Body of pancreas (tissue), 4 donors: ENCODE data around the gene SLC5A8. TPM values are rescaled to one million over a fixed set of nuclear protein-coding genes. Genes with fewer than 3 reads are reported as not detected.
A peak's percentile ranks its signal among the peaks of the same experiment; 100 is the strongest.

Experiments
- ATAC-seq: fragments of 150-250 bp; one replicate; pipeline ENCODE4 v1.9.1; 2016
- DNase-seq, 4 donors: peaks; one replicate each; pipeline ENCODE4 v3.0.0-alpha.2; 2019
- H3K27ac ChIP-seq, 4 donors: fragments of 200-600 bp; sonication (generic); 1 replicate in 3 of 4; 2 replicates in 1 of 4; pipeline versions ENCODE4 v1.5.1 to v1.6.1; 2016 to 2019; ENCODE audit warnings: mild to moderate bottlenecking in 1 of 4, mixed read lengths in 1 of 4, moderate library complexity in 1 of 4
- H3K27me3 ChIP-seq, 2 donors: fragments of 200-600 bp; sonication (generic); one replicate each; pipeline ENCODE4 v1.6.0; 2016; ENCODE audit warnings: mild to moderate bottlenecking in 1 of 2
- H3K36me3 ChIP-seq, 2 donors: fragments of 200-600 bp; sonication (generic); replicated peaks in 1 of 2; 2 replicates each; pipeline ENCODE4 v1.5.1; 2016; ENCODE audit warnings: low read depth in 2 of 2; ENCODE audit not compliant: insufficient read depth in 1 of 2
- H3K4me1 ChIP-seq: fragments of 200-600 bp; sonication (generic); one replicate; pipeline ENCODE4 v1.6.0; 2016
- H3K4me3 ChIP-seq, 2 donors: fragments of 200-600 bp; sonication (generic); 1 replicate in 1 of 2; 2 replicates in 1 of 2; pipeline ENCODE4 v1.5.1; 2016 to 2019
- H3K9me3 ChIP-seq, 3 donors: fragments of 200-600 bp; sonication (generic); 1 replicate in 2 of 3; 2 replicates in 1 of 3; pipeline ENCODE4 v1.5.1; 2016
- CTCF ChIP-seq, 7 experiments: fragments of 450-650 bp in 4 of 7; fragments of 200-600 bp in 3 of 7; sonication (generic) in 3 of 7; IDR thresholded peaks; one replicate each; pipeline ENCODE4 v1.5.1; 2016 to 2019; ENCODE audit warnings: antibody characterized with exemption in 7 of 7
- POLR2A ChIP-seq, 3 donors: fragments of 450-650 bp; IDR thresholded peaks; one replicate each; pipeline ENCODE4 v1.6.1; 2016; ENCODE audit warnings: antibody characterized with exemption in 3 of 3, mild to moderate bottlenecking in 2 of 3
- WGBS, 2 donors: methylation state at CpG; one replicate each; pipeline ENCODE4 v1.1.5; 2017; 5-methylcytosine and 5-hydroxymethylcytosine counted together
- intact Hi-C: fragments of 100-400 bp; cut with DNase I; formaldehyde crosslinking; loops from one replicate; pipeline ENCODE4 v1.15.1; 2023
- total RNA-seq, 2 donors: library from RNA; depleted of rRNA; stranded (reverse); fragments of >200 nt; gene quantifications; one replicate each; pipeline ENCODE4 v1.1.0, GENCODE V29; 2016

The SLC5A8 gene
- total RNA-seq: not detected

GRCh38 chr12:101209319-101210302, at the start of gene SLC5A8:
SLC5A8 (minus strand) TSS chr12:101210238; CDS start chr12:101209848, 390 bp downstream.
- Histone ChIP-seq H3K9me3 (no peaks in the 10 kb centered on the region), H3K4me3 (no peak within 1 kb of the TSS), H3K4me1 (peaks cover 10% of the 10 kb centered on the region), H3K27me3 (peaks cover 0 to 4% of the 10 kb centered on the region in 2 donors), H3K27ac (no peak within 1 kb of the TSS), H3K36me3 (no peaks in the 10 kb centered on the region)
- ATAC-seq: no peak
- intact Hi-C loops: no loop called here
- peak in 1 of 4 donors; percentile 19 for DNase-seq
- WGBS, 2 donors: 4 to 9% methylated on average over 33 to 80 of the region's 80 CpGs
- TF ChIP-seq POLR2A (IDR thresholded peaks at IDR 0.05): peak in 1 of 3 donors; percentile 8
- no peak for TF ChIP-seq CTCF (IDR thresholded peaks at IDR 0.05)

- no peak for ATAC-seq
- 51 to 68% methylated on average over 4 of the region's 4 CpGs for WGBS, 2 donors
- intact Hi-C loops: no loop called here
Observed at GRCh38 chr12:101257357-101257756, 47.3 kb upstream of the SLC5A8 start.

GRCh38 chr12:101256266-101256665, 46.2 kb upstream of the SLC5A8 start:
- Histone ChIP-seq H3K27ac (no peak overlapping the region), H3K27me3 (no peaks in the 10 kb centered on the region), H3K4me3 (no peak overlapping the region), H3K36me3 (no peaks in the 10 kb centered on the region), H3K4me1 (no peaks in the 10 kb centered on the region), H3K9me3 (no peaks in the 10 kb centered on the region)
- TF ChIP-seq CTCF (IDR thresholded peaks at IDR 0.05): no peak
- TF ChIP-seq POLR2A (IDR thresholded peaks at IDR 0.05): no peak
- ATAC-seq (no peak), DNase-seq (no peak)
- intact Hi-C loops: no loop called here
- WGBS, 2 donors: 55% methylated on average over 4 of the region's 4 CpGs

More at GRCh38 chr12:101257357-101257756, 47.3 kb upstream of the SLC5A8 start:
- no peak for DNase-seq
- Histone ChIP-seq H3K4me1 (no peaks in the 10 kb centered on the region), H3K27ac (no peak overlapping the region), H3K9me3 (no peaks in the 10 kb centered on the region), H3K27me3 (no peaks in the 10 kb centered on the region), H3K36me3 (no peaks in the 10 kb centered on the region), H3K4me3 (no peak overlapping the region)
- no peak for TF ChIP-seq POLR2A (IDR thresholded peaks at IDR 0.05)
- TF ChIP-seq CTCF (IDR thresholded peaks at IDR 0.05): no peak

- no peaks in the 10 kb centered on the region for H3K4me1 ChIP-seq
- intact Hi-C loops: no loop called here
- WGBS, 2 donors: 82 to 85% methylated on average over 2 of the region's 2 CpGs
- no peak for DNase-seq
- ATAC-seq: no peak
- H3K27ac ChIP-seq: no peak overlapping the region
- H3K27me3 ChIP-seq: no peaks in the 10 kb centered on the region
- no peak overlapping the region for H3K4me3 ChIP-seq
- TF ChIP-seq POLR2A (IDR thresholded peaks at IDR 0.05): no peak
- TF ChIP-seq CTCF (IDR thresholded peaks at IDR 0.05): no peak
- H3K9me3 ChIP-seq: no peaks in the 10 kb centered on the region
- H3K36me3 ChIP-seq: no peaks in the 10 kb centered on the region
Observed at GRCh38 chr12:101243616-101244015, 33.6 kb upstream of the SLC5A8 start.
